ENCODE data around the gene ANTXR2. TPM values are rescaled to one million over a fixed set of nuclear protein-coding genes. Genes with fewer than 3 reads are reported as not detected.

Gene ANTXR2
- total RNA-seq, 2 donors from 2014 or later: 13.6 to 16.4 TPM

DNA sequence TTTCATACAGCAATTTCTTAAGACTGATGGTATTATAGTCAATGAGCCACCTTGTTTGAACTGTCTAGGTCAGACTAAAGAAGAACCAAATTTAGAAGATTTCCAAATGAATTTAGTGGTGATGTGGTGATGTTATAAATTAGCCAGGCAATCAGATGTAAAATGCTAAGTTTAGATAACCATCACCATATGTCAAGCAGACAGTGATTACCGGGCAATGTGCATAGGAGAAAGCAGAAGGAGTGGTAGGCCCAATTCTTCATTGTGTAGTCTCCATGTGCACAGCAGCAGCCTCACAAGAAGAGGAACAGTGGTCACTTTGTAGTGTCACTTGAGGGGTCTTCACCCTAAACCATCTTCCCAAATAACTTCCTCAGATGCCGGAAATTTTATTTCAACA is 198.8 kb downstream of the ANTXR2 start:
- H3K27me3 ChIP-seq (ENCODE audit: control insufficient read depth, insufficient read depth, low read length, poor library complexity, severe bottlenecking): no peaks in the 10 kb centered on the region
- peaks cover 13% of the 10 kb centered on the region for H3K9me3 ChIP-seq (ENCODE audit: control insufficient read depth, low read length)
- H3K36me3 ChIP-seq (ENCODE audit: control insufficient read depth, insufficient read depth, low read length): no peaks in the 10 kb centered on the region
- H3K9ac ChIP-seq (ENCODE audit: extremely low read depth, low read length, poor library complexity, severe bottlenecking): no peak overlapping the region
- Mint-ChIP-seq H3K9me3 (peaks cover 7% of the 10 kb centered on the region), H3K4me1 (no peaks in the 10 kb centered on the region), H3K4me3 (no peak overlapping the region), H3K27ac (no peak overlapping the region), H3K27me3 (ENCODE audit: insufficient read depth) (no peaks in the 10 kb centered on the region), H3K36me3 (ENCODE audit: low read depth) (no peaks in the 10 kb centered on the region)
- 98% methylated on average over 2 of the region's 2 CpGs; no CpG with 5 or more reads in 1 of the 2 experiments for WGBS, 2 experiments (ENCODE audit: insufficient coverage in 1 of 2, insufficient read length in 1 of 2)
- no peaks in the 10 kb centered on the region for H3K4me1 ChIP-seq (ENCODE audit: control insufficient read depth, insufficient read depth, low read length)
- DNase-seq: no peak
- TF ChIP-seq, protein P1, sequence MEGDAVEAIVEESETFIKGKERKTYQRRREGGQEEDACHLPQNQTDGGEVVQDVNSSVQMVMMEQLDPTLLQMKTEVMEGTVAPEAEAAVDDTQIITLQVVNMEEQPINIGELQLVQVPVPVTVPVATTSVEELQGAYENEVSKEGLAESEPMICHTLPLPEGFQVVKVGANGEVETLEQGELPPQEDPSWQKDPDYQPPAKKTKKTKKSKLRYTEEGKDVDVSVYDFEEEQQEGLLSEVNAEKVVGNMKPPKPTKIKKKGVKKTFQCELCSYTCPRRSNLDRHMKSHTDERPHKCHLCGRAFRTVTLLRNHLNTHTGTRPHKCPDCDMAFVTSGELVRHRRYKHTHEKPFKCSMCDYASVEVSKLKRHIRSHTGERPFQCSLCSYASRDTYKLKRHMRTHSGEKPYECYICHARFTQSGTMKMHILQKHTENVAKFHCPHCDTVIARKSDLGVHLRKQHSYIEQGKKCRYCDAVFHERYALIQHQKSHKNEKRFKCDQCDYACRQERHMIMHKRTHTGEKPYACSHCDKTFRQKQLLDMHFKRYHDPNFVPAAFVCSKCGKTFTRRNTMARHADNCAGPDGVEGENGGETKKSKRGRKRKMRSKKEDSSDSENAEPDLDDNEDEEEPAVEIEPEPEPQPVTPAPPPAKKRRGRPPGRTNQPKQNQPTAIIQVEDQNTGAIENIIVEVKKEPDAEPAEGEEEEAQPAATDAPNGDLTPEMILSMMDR (conservative IDR thresholded peaks at IDR 0.05): no peak
- H3K4me3 ChIP-seq (ENCODE audit: low read length): no peak overlapping the region
- H3K27ac ChIP-seq (ENCODE audit: low read depth, low read length): no peak overlapping the region

DNA sequence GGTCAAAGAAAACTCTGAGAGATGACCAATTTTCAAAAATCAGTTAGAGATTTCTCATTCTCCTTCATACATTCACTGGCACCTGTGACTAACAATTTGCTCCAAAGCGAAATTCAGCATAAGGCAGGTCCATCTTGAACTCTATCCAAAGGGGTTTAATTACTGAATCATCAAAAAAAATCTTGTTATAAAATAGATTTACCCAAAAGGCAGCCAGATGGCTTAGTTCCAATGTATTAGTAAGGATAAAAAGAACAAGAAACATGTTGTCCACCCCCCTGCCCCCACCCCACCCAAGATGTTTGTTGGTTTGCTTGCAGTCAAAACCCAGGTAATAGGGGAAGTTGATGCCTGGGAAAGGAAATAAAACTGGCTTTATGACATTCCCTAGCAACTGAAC is 200.3 kb downstream of the ANTXR2 start:
- Mint-ChIP-seq H3K27me3 (ENCODE audit: insufficient read depth) (no peaks in the 10 kb centered on the region), H3K4me1 (no peaks in the 10 kb centered on the region), H3K9me3 (peaks cover 1% of the 10 kb centered on the region), H3K4me3 (no peak overlapping the region), H3K36me3 (ENCODE audit: low read depth) (no peaks in the 10 kb centered on the region), H3K27ac (no peak overlapping the region)
- no peak overlapping the region for H3K9ac ChIP-seq (ENCODE audit: extremely low read depth, low read length, poor library complexity, severe bottlenecking)
- no peak for DNase-seq
- 89% methylated on average over 1 of the region's 1 CpG; no CpG with 5 or more reads in 1 of the 2 experiments for WGBS, 2 experiments (ENCODE audit: insufficient coverage in 1 of 2, insufficient read length in 1 of 2)
- no peak overlapping the region for H3K27ac ChIP-seq (ENCODE audit: low read depth, low read length)
- no peaks in the 10 kb centered on the region for H3K27me3 ChIP-seq (ENCODE audit: control insufficient read depth, insufficient read depth, low read length, poor library complexity, severe bottlenecking)
- H3K9me3 ChIP-seq (ENCODE audit: control insufficient read depth, low read length): peaks cover 5% of the 10 kb centered on the region
- H3K4me1 ChIP-seq (ENCODE audit: control insufficient read depth, insufficient read depth, low read length): no peaks in the 10 kb centered on the region
- no peaks in the 10 kb centered on the region for H3K36me3 ChIP-seq (ENCODE audit: control insufficient read depth, insufficient read depth, low read length)
- TF ChIP-seq, protein P1 (conservative IDR thresholded peaks at IDR 0.05): no peak
- H3K4me3 ChIP-seq (ENCODE audit: low read length): no peak overlapping the region

DNA sequence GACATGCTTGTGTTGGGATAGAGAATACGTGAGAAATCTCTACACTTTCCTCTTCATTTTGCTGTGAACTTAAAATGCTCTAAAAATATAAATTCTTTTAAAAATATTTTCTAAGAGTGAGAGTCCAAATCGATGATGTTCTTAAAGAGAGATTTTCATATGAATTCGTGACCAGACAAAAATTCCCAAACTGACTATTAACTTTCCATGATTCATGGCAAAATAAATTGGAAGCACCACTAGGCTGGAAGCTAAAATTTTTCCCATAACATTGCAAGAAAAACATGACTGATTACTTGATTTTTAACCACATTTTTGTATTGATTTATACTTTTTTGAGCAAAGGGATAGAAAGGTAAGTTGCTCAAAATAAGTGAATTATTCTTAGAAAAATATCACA is 201.1 kb downstream of the ANTXR2 start:
- WGBS, 2 experiments (ENCODE audit: insufficient coverage in 1 of 2, insufficient read length in 1 of 2): 67 to 80% methylated on average over 1 to 2 of the region's 3 CpGs

More for the DNA sequence above, 201.1 kb downstream of the ANTXR2 start:
- H3K27me3 ChIP-seq (ENCODE audit: control insufficient read depth, insufficient read depth, low read length, poor library complexity, severe bottlenecking): no peaks in the 10 kb centered on the region
- Mint-ChIP-seq H3K4me3 (no peak overlapping the region), H3K9me3 (no peaks in the 10 kb centered on the region), H3K27ac (no peak overlapping the region), H3K27me3 (ENCODE audit: insufficient read depth) (no peaks in the 10 kb centered on the region), H3K36me3 (ENCODE audit: low read depth) (no peaks in the 10 kb centered on the region), H3K4me1 (no peaks in the 10 kb centered on the region)
- TF ChIP-seq, protein P1 (conservative IDR thresholded peaks at IDR 0.05): no peak
- no peak overlapping the region for H3K27ac ChIP-seq (ENCODE audit: low read depth, low read length)
- DNase-seq: no peak
- no peaks in the 10 kb centered on the region for H3K4me1 ChIP-seq (ENCODE audit: control insufficient read depth, insufficient read depth, low read length)
- no peaks in the 10 kb centered on the region for H3K36me3 ChIP-seq (ENCODE audit: control insufficient read depth, insufficient read depth, low read length)
- no peaks in the 10 kb centered on the region for H3K9me3 ChIP-seq (ENCODE audit: control insufficient read depth, low read length)
- H3K4me3 ChIP-seq (ENCODE audit: low read length): no peak overlapping the region
- H3K9ac ChIP-seq (ENCODE audit: extremely low read depth, low read length, poor library complexity, severe bottlenecking): no peak overlapping the region

Measured in endodermal cell (in vitro differentiated cells).